K562 (cell line): Measurements from ENCODE around the gene RAD21L1. TPM values are rescaled to one million over a fixed set of nuclear protein-coding genes. Genes with fewer than 3 reads are reported as not detected.

Experiments
- IFI16 ChIP-seq: fragments of 250-450 bp; sonication (Bioruptor Pico); IDR thresholded peaks from 2 replicates; pipeline ENCODE4 v2.1.2; 2022; ENCODE audit warnings: mild to moderate bottlenecking, inconsistent platforms
- polyA plus RNA-seq, 8 experiments: library from polyadenylated mRNA; depleted of rRNA in 4 of 8; stranded (reverse) in 5 of 8; unstranded in 3 of 8; fragments of >200 nt; fragmentation: Nextera tagmentation in 2 of 8; fragmentation: Illumina TruSeq in 1 of 8; extraction: Ambion mirVana in 2 of 8; extraction: Trizol in 1 of 8; gene quantifications; 2 replicates each; pipeline versions ENCODE4 v1.2.1 to v1.2.3, GENCODE V29; 2011 to 2014; ENCODE audit warnings: inconsistent platforms in 1 of 8, missing spikeins in 1 of 8
- total RNA-seq, 7 experiments: library from RNA; depleted of rRNA in 6 of 7; stranded (reverse); fragments of >200 nt in 6 of 7; fragmentation: Illumina TruSeq in 2 of 7; extraction: Trizol in 2 of 7; gene quantifications; 2 replicates each; pipeline versions ENCODE4 v1.2.1 to v1.2.3, GENCODE V29; 2011 to 2021; ENCODE audit warnings: low replicate concordance in 1 of 7
- TF ChIP-seq, protein P1 (sequence below), 2 experiments: IDR thresholded peaks; 2 replicates each; pipeline ENCODE4 v1.6.1; 2011; ENCODE audit warnings: borderline replicate concordance in 1 of 2, control low read depth in 1 of 2, low read depth in 1 of 2, low read length in 1 of 2, mild to moderate bottlenecking in 1 of 2, mixed read lengths in 1 of 2, moderate library complexity in 1 of 2; ENCODE audit not compliant: insufficient read depth in 1 of 2, insufficient read length in 1 of 2, poor library complexity in 1 of 2, severe bottlenecking in 1 of 2; ENCODE audit errors: extremely low read depth in 1 of 2
- TF ChIP-seq, protein P2 (sequence below), 2 experiments: fragments of 450-650 bp; IDR thresholded peaks; 2 replicates each; pipeline ENCODE4 v1.6.1; 2016; ENCODE audit warnings: mild to moderate bottlenecking in 2 of 2, borderline replicate concordance in 1 of 2, low read depth in 1 of 2, moderate library complexity in 1 of 2
- TF ChIP-seq, protein P3 (sequence below), 3 experiments: fragments of 200-800 bp in 1 of 3; fragments of 250-450 bp in 1 of 3; fragments of 450-650 bp in 1 of 3; sonication (Bioruptor Pico) in 1 of 3; sonication (Bioruptor generic) in 1 of 3; formaldehyde crosslinking in 1 of 3; IDR thresholded peaks; 2 replicates each; pipeline versions ENCODE4 v1.6.1 to v1.8.0; 2016 to 2022; ENCODE audit warnings: mild to moderate bottlenecking in 2 of 3, missing genetic modification characterization in 2 of 3, missing compliant biosample characterization in 1 of 3, moderate library complexity in 1 of 3
- TF ChIP-seq, protein P4 (sequence below): fragments of 250-450 bp; sonication (Bioruptor Pico); IDR thresholded peaks from 2 replicates; pipeline ENCODE4 v1.5.0; 2022; ENCODE audit warnings: mild to moderate bottlenecking
- TF ChIP-seq, protein P5 (sequence below): sonication (generic); formaldehyde crosslinking; IDR thresholded peaks from 2 replicates; pipeline ENCODE4 v1.8.1; 2023; ENCODE audit warnings: mild to moderate bottlenecking, missing genetic modification reagents, moderate library complexity

Gene RAD21L1
- total and polyA plus RNA-seq, 9 of the 15 experiments (the other 6 are each of a cell fraction or from before 2014, with no cell fraction given) = 0.17 to 1.7 (median 0.45) TPM; not detected in 1

DNA sequence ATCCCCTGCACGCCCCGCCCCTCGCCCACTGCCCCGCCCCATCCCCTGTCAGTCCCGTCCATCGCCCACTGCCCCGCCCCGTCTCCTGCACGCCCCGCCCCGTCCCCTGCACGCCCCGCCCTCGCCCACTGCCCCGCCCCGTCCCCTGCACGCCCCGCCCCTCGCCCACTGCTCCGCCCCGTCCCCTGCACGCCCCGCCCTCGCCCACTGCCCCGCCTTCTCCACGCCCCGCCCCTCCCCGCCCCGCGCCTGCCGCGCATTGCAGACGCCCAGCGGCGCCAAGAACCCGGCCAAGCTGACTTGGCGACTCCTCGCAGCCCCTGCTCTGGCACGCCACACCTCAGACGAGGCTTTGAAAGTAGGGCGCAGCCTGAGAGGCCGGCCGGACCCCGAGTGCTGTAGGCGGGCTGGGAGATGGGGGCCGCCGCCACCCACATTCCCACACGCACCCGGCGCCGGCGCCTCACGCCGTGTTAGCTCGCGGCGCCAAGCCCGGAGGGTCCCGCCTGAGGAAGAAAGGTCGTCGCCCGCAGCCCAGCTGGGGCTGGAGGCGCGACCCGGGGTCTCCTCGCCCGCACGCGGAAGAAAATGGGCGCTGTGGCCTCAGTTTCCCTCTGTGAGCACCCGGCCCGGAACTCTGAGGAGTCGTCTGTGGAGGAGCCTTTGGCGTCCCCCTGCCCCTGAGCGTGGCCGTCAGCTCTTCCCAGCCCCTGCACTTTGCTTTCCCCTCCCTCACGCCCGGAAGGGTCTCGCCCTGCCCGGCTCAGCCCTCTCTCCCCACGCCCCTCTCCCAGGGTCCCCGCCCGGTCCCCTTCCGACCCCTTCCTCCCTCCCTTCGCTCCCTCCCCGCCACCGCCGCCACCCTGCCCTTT is at the start of gene RAD21L1 (continued):
- TF ChIP-seq, protein P1, sequence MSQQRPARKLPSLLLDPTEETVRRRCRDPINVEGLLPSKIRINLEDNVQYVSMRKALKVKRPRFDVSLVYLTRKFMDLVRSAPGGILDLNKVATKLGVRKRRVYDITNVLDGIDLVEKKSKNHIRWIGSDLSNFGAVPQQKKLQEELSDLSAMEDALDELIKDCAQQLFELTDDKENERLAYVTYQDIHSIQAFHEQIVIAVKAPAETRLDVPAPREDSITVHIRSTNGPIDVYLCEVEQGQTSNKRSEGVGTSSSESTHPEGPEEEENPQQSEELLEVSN (IDR thresholded peaks at IDR 0.05; ENCODE audit: borderline replicate concordance in 1 of 2, extremely low read depth in 1 of 2, insufficient read depth in 1 of 2, insufficient read length in 1 of 2, low read depth in 1 of 2, low read length in 1 of 2, poor library complexity in 1 of 2, severe bottlenecking in 1 of 2) = peak in 1 of 2 experiments; percentile 51
- TF ChIP-seq, protein P2, sequence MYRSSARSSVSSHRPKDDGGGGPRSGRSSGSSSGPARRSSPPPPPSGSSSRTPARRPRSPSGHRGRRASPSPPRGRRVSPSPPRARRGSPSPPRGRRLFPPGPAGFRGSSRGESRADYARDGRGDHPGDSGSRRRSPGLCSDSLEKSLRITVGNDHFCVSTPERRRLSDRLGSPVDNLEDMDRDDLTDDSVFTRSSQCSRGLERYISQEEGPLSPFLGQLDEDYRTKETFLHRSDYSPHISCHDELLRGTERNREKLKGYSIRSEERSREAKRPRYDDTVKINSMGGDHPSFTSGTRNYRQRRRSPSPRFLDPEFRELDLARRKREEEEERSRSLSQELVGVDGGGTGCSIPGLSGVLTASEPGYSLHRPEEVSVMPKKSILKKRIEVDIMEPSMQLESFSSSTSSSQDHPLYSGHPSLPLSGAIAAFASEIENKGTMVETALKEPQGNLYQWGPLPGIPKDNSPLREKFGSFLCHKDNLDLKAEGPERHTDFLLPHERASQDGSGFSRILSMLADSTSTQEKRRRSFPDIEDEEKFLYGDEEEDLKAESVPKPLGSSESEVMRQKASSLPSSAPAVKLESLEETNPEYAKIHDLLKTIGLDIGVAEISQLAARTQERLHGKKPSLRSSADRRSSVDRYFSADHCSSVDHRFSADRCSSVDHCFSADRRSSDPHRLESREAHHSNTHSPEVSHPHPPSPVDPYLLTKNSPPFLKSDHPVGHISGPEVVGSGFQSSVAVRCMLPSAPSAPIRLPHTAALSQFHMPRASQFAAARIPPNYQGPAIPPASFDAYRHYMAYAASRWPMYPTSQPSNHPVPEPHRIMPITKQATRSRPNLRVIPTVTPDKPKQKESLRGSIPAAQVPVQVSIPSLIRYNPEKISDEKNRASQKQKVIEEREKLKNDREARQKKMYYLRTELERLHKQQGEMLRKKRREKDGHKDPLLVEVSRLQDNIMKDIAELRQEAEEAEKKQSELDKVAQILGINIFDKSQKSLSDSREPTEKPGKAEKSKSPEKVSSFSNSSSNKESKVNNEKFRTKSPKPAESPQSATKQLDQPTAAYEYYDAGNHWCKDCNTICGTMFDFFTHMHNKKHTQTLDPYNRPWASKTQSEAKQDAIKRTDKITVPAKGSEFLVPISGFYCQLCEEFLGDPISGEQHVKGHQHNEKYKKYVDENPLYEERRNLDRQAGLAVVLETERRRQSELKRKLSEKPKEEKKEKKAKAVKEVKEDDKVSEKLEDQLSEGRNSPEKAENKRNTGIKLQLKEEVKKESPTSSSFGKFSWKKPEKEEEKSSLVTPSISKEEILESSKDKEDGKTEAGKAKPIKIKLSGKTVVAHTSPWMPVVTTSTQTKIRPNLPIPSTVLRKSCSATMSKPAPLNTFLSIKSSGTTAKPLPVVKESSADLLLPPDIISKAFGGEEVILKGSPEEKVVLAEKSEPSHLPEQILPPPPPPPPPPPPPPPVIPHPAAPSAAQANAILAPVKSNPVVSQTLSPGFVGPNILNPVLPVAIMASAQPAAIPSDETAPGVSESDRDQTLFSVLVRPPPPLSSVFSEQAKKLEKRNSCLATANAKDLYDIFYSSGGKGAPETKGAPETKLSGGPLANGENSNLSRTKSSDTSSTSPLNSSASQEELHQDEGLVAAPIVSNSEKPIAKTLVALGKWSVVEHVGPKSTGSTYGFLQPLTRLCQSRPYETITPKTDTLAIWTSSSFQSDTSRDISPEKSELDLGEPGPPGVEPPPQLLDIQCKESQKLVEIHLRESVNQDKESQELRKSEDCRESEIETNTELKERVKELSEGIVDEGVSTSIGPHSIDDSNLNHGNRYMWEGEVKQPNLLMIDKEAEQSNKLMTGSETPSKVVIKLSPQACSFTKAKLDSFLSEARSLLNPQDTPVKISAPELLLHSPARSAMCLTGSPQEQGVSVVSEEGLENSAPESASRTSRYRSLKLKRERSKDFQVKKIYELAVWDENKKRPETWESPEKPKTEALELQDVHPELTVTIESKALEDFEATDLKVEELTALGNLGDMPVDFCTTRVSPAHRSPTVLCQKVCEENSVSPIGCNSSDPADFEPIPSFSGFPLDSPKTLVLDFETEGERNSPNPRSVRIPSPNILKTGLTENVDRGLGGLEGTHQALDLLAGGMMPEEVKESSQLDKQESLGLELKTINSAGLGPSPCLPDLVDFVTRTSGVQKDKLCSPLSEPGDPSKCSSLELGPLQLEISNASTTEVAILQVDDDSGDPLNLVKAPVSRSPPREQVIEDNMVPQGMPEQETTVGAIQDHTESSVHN (IDR thresholded peaks at IDR 0.05; ENCODE audit: borderline replicate concordance in 1 of 2, low read depth in 1 of 2) = no peak
- TF ChIP-seq IFI16 = no peak
- TF ChIP-seq, protein P3, sequence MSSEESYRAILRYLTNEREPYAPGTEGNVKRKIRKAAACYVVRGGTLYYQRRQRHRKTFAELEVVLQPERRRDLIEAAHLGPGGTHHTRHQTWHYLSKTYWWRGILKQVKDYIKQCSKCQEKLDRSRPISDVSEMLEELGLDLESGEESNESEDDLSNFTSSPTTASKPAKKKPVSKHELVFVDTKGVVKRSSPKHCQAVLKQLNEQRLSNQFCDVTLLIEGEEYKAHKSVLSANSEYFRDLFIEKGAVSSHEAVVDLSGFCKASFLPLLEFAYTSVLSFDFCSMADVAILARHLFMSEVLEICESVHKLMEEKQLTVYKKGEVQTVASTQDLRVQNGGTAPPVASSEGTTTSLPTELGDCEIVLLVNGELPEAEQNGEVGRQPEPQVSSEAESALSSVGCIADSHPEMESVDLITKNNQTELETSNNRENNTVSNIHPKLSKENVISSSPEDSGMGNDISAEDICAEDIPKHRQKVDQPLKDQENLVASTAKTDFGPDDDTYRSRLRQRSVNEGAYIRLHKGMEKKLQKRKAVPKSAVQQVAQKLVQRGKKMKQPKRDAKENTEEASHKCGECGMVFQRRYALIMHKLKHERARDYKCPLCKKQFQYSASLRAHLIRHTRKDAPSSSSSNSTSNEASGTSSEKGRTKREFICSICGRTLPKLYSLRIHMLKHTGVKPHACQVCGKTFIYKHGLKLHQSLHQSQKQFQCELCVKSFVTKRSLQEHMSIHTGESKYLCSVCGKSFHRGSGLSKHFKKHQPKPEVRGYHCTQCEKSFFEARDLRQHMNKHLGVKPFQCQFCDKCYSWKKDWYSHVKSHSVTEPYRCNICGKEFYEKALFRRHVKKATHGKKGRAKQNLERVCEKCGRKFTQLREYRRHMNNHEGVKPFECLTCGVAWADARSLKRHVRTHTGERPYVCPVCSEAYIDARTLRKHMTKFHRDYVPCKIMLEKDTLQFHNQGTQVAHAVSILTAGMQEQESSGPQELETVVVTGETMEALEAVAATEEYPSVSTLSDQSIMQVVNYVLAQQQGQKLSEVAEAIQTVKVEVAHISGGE (CRISPR knock-in tag; IDR thresholded peaks at IDR 0.05) = peak in 1 of 3 experiments; percentile 41; a peak in 1 of 6 replicates
- TF ChIP-seq, protein P4, sequence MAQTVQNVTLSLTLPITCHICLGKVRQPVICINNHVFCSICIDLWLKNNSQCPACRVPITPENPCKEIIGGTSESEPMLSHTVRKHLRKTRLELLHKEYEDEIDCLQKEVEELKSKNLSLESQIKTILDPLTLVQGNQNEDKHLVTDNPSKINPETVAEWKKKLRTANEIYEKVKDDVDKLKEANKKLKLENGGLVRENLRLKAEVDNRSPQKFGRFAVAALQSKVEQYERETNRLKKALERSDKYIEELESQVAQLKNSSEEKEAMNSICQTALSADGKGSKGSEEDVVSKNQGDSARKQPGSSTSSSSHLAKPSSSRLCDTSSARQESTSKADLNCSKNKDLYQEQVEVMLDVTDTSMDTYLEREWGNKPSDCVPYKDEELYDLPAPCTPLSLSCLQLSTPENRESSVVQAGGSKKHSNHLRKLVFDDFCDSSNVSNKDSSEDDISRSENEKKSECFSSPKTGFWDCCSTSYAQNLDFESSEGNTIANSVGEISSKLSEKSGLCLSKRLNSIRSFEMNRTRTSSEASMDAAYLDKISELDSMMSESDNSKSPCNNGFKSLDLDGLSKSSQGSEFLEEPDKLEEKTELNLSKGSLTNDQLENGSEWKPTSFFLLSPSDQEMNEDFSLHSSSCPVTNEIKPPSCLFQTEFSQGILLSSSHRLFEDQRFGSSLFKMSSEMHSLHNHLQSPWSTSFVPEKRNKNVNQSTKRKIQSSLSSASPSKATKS (CRISPR knock-in tag) = no peak
- TF ChIP-seq, protein P5, sequence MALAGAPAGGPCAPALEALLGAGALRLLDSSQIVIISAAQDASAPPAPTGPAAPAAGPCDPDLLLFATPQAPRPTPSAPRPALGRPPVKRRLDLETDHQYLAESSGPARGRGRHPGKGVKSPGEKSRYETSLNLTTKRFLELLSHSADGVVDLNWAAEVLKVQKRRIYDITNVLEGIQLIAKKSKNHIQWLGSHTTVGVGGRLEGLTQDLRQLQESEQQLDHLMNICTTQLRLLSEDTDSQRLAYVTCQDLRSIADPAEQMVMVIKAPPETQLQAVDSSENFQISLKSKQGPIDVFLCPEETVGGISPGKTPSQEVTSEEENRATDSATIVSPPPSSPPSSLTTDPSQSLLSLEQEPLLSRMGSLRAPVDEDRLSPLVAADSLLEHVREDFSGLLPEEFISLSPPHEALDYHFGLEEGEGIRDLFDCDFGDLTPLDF = no peak
